ENCODE results near the gene TIMM13. TPM values are rescaled to one million over a fixed set of nuclear protein-coding genes. Genes with fewer than 3 reads are reported as not detected.

TIMM13 gene
- total and polyA plus RNA-seq, 2 of the 8 experiments (the other 6 are each of a cell fraction or from before 2014, with no cell fraction given), result 270 to 275 TPM

- TF ChIP-seq ATF3 (IDR thresholded peaks at IDR 0.05; ENCODE audit: insufficient read depth, low read depth, low read length) (no peak), TBP (IDR thresholded peaks at IDR 0.05; ENCODE audit: low read depth, low read length) (no peak), RBBP5 (IDR thresholded peaks at IDR 0.05; ENCODE audit: borderline replicate concordance, low read depth, low read length) (no peak), ASH2L (IDR thresholded peaks at IDR 0.05; ENCODE audit: low read length) (no peak), TEAD4 (IDR thresholded peaks at IDR 0.05; ENCODE audit: low read depth, low read length) (no peak), HDAC2 (IDR thresholded peaks at IDR 0.05; ENCODE audit: borderline replicate concordance in 1 of 2, low read depth in 2 of 2, low read length in 2 of 2) (no peak), GABPA (IDR thresholded peaks at IDR 0.05; ENCODE audit: borderline replicate concordance, insufficient read depth, low read length) (no peak)
Observed at GRCh38 chr19:2449019-2449418, 21.6 kb upstream of the TIMM13 start (continued).

All from H1 (cell line).